NCI-H69 (cell line): ENCODE measurements around the gene TPCN1.
"Not testable (repeated sequence)": the region's sequence is repeated elsewhere in the genome, so short reads cannot be mapped to it uniquely, and the experiment has no call there.

Experiments used
- DNase-seq: peaks from one replicate; lab custom pipeline; 2025; lab: John Stamatoyannopoulos, UW

TPCN1 gene

DNA sequence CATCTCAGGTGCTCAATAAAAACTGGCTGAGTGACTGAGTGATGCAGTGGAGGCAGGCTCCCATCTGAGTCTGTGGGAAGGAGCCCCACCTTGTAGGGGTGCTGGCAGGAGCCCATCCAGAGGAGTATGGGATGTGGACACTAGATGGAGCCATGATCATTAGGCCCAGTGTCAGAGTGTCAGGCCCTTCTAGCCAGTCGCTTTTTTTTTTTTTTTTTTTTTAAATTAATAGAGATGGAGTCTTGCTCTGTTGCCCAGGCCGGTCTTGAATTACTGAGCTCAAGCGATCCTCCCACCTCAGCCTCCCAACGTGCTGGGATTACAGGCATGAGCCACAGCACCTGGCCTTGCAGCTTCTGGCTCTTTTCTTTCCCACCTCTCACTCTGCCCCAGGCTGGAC, 24.3 kb upstream of the TPCN1 start:
- DNase-seq: peak; percentile 79

DNA sequence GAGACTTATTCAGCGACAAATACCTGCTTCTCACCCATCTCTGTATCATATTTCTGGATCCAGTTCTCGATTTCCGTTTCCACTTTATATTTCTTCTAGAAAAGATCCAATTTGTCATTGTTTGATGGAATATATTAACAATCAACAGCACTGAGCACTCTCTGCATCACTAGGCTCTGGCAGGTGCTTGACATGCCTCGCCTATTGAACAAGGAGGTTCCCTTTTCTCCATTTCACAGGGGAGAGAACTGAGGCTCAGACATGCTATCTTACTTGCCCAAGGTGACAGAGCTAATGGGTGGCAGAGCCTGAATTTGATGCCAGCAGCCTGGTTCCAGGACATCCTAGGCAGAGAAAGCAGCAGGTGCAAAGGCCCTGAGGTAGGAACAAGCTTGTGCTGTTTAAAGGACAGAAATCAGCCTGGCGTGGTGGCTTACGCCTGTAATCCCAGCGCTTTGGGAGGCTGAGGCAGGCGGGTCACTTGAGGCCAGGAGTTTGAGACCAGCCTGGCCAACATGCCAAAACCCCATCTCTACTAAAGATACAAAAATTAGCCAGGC, 23.7 kb upstream of the TPCN1 start:
- DNase-seq: no peak

GRCh38 chr12:113198296-113198695, 23.0 kb upstream of the TPCN1 start:
- no peak for DNase-seq

GRCh38 chr12:113200021-113200797, 21.1 kb upstream of the TPCN1 start:
- no peak for DNase-seq

GRCh38 chr12:113201187-113202177, 19.8 kb upstream of the TPCN1 start:
- peak; percentile 16 for DNase-seq

DNA sequence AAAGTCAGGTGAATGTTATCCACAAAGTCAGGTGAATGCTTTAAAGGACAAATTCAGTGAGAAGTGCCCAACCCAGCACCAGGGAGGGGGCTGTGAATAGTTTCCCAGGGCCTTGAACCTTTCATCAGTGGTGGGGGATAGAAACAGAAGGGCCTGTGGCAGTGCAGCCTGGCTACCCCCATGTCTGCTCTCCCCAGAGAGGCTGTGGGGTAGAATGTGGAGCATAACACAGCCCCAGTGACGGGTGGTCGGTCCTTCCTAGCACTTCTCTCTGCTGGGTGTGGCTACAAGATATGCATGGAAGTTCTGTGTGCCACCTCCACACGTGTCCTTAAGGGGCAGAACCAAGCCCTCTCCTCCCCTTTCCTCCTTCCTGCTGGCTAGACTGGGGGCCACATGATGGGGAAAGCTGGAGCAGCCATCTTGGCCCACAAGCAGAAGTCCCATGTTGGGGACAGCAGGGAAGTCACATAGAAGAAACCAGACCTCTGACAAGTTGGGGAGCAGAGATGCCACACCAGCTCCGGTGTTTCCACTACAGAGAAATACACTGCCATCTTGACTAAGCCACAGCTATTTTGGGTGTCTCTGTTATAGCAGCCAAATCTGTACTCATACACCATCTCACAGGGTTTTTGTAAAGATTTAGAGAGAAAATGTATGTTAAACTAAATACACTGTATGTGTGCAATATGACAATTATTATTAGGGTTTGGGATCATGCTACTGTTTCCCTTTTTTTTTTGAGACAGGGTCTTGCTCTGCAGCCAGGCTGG, 18.8 kb upstream of the TPCN1 start:
- DNase-seq: no peak

GRCh38 chr12:113203852-113204760, 17.2 kb upstream of the TPCN1 start:
- DNase-seq: peak; percentile 39

- no peak for DNase-seq
Observed at GRCh38 chr12:113204804-113205203, 16.5 kb upstream of the TPCN1 start.

- DNase-seq: not testable (repeated sequence)
Observed at GRCh38 chr12:113206802-113207201, 14.5 kb upstream of the TPCN1 start.

DNA sequence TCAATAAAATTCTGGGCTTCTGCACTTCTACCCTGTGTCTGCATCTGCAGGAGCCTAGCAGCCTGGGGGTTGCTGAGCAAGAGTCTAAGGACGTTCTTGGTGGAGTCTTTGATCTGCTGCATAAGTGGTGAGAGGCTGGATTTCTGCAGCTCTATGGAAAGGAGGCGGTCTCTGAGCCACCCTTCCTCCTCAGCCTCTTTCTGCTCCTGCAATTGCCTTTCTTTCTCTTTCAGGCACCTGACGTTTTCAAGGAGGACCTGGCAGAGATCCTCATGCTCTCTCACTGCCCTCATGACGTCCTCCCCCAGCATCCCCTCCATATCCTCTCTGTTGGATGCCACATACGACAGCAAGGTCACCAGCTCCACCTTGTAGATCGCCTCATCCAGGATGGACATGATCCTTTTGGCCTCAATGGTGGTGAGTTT, 13.6 kb upstream of the TPCN1 start:
- no peak for DNase-seq

DNA sequence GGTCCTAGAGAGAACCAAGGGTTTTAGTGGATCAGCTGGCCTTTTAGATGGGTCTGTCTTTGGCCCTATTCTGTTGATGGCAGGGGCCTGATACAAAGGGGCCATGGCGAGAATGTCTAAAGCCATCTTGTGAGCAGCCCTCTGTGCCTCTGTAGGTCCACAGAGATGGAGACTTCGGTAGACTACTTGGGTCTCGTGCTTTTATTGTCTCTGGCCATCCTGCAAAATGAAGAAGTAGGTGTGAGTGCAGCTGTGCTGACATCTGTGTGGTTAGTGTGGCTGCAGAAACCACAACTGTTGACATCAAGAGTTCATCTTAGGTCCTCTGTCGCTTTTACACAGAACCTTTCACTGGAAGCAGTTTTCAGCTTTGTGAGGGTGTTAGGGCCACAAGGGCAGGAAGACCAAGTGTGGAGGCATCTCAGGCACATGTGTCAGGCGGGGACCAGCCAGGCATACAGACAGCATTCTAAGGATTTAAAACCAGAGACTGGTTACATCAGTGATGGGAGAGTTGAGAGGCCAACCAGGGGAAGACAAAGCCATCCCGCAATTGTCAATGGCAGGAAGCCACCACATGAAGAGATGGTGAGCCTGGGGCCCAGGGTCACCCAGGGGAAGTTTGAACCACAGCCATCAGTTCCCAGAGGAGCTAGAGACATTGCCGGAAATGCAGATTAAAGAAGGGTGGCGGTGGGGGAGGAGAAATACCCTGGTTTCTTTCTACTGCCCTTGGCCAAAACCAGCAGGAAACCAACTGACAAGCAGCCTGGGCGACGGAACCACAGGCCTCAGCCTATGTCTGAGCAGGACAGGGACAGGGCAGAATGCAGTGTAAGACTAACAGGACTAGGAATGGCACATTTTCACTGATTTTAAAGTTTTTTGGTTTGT, 13.0 kb upstream of the TPCN1 start:
- DNase-seq: no peak

DNA sequence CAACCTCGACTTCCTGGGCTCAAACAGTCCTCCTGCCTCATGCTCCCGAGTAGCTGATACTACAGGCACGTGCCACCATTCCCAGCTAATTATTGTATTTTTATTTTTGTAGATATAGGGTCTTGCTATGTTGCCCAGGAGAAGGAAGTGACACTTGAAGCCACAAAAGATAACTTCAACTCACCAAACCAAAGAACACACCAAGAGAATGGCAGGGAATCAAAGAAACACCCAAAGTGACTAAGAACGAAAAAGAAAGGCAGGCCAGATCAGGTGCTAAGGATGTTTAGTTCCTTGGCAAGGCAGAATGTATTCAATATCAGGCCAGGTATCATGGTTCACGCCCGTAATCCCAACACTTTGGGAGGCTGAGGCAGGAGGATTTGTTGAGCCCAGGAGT, 10.1 kb upstream of the TPCN1 start:
- no peak for DNase-seq

- peak; percentile 26 for DNase-seq
Observed at GRCh38 chr12:113214895-113215400, 6.3 kb upstream of the TPCN1 start.

GRCh38 chr12:113216027-113216426, 5.2 kb upstream of the TPCN1 start:
- DNase-seq: no peak

- DNase-seq: peak; percentile 64
Observed at GRCh38 chr12:113220593-113221180, 577 bp upstream of the TPCN1 start.

GRCh38 chr12:113221997-113222729, 899 bp downstream of the TPCN1 start:
- DNase-seq: no peak

GRCh38 chr12:113222730-113223531, 1.7 kb downstream of the TPCN1 start:
- DNase-seq: peak; percentile 97
